ENCODE measurements around the gene GINM1. TPM values are rescaled to one million over a fixed set of nuclear protein-coding genes. Genes with fewer than 3 reads are reported as not detected.

The GINM1 gene, protein sequence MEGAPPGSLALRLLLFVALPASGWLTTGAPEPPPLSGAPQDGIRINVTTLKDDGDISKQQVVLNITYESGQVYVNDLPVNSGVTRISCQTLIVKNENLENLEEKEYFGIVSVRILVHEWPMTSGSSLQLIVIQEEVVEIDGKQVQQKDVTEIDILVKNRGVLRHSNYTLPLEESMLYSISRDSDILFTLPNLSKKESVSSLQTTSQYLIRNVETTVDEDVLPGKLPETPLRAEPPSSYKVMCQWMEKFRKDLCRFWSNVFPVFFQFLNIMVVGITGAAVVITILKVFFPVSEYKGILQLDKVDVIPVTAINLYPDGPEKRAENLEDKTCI
- total RNA-seq (2021; fragmentation: NEBNext Ultra II Directional; extraction: Animal tissue kit (Norgen Biotek cat#: 25700)) (21.6 and 24.0 TPM in 2 replicates), polyA plus RNA-seq (2011; rRNA removed) (4.0 and 5.1 TPM in 2 replicates), polyA minus RNA-seq (2011; rRNA and poly(A)+ RNA removed) (3.6 and 6.8 TPM in 2 replicates)
- 8.3 TPM for polyA plus RNA-seq (2011; cell fraction: cytosol; rRNA removed)
- 6.3 TPM for polyA plus RNA-seq (2011; cell fraction: nucleus; rRNA removed)
- 9.4 to 14.1 TPM (median 9.6 TPM) in 4 replicates for polyA plus RNA-seq (2012, experiment 1 of 2)
- 4.0 TPM for polyA plus RNA-seq (2012, experiment 2 of 2)
- polyA plus RNA-seq (2013, experiment 1 of 2): 40.2 TPM
- 40.6 TPM for polyA plus RNA-seq (2013, experiment 2 of 2)
- 6.2 TPM for polyA minus RNA-seq (2011; cell fraction: cytosol; rRNA and poly(A)+ RNA removed)
- polyA minus RNA-seq (2011; cell fraction: nucleus; rRNA and poly(A)+ RNA removed): 11.6 TPM
- long read RNA-seq, experiment 1, transcript GINM1-201 (8 exons, 2,024 nt): major isoform, 8 of 18 reads
- long read RNA-seq, experiment 1, partial matches to known transcripts: 9 of 18 reads
- long read RNA-seq, experiment 1, other reads (novel, unspliced or antisense): 1 of 18 reads
- long read RNA-seq, experiment 2, partial matches to known transcripts: 2 of 2 reads
- long read RNA-seq, experiment 2, other reads (novel, unspliced or antisense): 0 of 2 reads

DNA sequence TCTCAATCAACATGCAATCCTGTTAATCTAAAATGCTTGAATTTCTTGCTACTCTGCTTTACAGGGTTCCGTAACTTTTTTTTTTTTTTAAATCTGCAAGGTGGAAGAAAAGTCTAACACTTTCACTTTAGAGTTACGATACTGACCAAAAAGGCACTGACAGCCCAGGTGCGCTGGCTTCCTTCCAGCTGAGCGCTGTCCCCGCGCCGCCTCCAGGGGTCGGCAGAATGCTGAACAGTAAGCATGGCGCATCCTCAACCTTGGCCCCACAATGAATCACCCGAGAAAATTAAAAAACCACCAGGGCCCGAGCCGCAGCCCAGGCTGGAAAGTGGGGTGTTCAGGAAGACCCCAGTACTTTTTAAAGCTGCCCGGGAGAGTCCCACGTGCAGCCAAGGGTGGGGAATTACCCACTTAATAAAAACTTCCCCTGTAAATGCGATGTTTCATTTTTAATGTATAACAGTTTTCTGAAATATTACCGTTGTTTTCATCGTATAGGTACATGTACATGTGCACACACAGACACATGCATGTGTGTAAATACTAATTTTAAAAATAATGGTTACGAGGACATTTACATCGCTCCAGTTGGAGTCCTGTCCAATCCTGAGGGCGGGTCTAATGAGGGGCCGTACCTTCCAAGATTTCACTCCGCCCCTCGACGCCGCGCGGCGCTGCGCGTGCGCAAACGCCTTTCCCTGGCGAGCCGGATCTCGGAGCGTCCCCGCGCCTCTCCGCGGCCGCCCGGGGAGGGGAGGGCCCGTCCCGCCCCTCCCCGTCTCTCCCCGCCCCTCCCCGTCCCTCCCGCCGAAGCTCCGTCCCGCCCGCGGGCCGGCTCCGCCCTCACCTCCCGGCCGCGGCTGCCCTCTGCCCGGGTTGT is at the start of gene GINM1:
Gene GINM1, plus strand, starts transcription at position 849 of the 883 bp plus-strand sequence. CDS start 40 bp downstream, outside the sequence.
- H2AFZ ChIP-seq (ENCODE audit: low read length): peak within 1 kb of the TSS; percentile 96
- H3K27me3 ChIP-seq (replicated peaks in 1 of 4; ENCODE audit: control insufficient read depth in 3 of 4, extremely low read depth in 1 of 4, insufficient read depth in 3 of 4, low read length in 3 of 4): no peaks in the 10 kb centered on the region
- no peak within 1 kb of the TSS for H3K23ac ChIP-seq (ENCODE audit: insufficient read length)
- peaks cover 2% of the 10 kb centered on the region; the same call in 1 of the 2 replicates for H3K23me2 ChIP-seq (ENCODE audit: low read depth, low read length)
- peaks cover 6 to 34% of the 10 kb centered on the region in 2 experiments for H3K79me2 ChIP-seq (ENCODE audit: control insufficient read depth in 1 of 2, insufficient read depth in 2 of 2, low read length in 2 of 2)
- H3K4ac ChIP-seq (replicated peaks; ENCODE audit: insufficient read length, low read depth, low read length): no peak within 1 kb of the TSS
- H2AK5ac ChIP-seq (ENCODE audit: low read depth, low read length): no peak within 1 kb of the TSS
- peak within 1 kb of the TSS; percentile 85 for H3K27ac ChIP-seq (ENCODE audit: low read depth, low read length)
- H2BK120ac ChIP-seq (replicated peaks; ENCODE audit: low read depth, low read length): peak within 1 kb of the TSS; percentile 54
- peak within 1 kb of the TSS; percentile 77 for H3K56ac ChIP-seq (replicated peaks; ENCODE audit: insufficient read length, low read depth, low read length)
- no peak for FAIRE-seq
- peak within 1 kb of the TSS; percentile 48 for H4K5ac ChIP-seq (ENCODE audit: insufficient read length, low read depth, low read length)
- H4K8ac ChIP-seq (ENCODE audit: extremely low read depth, insufficient read depth, low read length): peak within 1 kb of the TSS; percentile 99
- peak within 1 kb of the TSS; percentile 83 for H2BK5ac ChIP-seq (ENCODE audit: low read depth, low read length)
- H2BK20ac ChIP-seq (ENCODE audit: low read length): no peak within 1 kb of the TSS
- no peak within 1 kb of the TSS for H3K14ac ChIP-seq (ENCODE audit: insufficient read length)
- H4K91ac ChIP-seq (replicated peaks; ENCODE audit: insufficient read length, low read length): peak within 1 kb of the TSS; percentile 81
- peak within 1 kb of the TSS; percentile 92 to 96 (median 94) for H3K9ac ChIP-seq (replicated peaks in 1 of 4; ENCODE audit: extremely low read depth in 1 of 4, low read depth in 3 of 4, low read length in 3 of 4)
- no peaks in the 10 kb centered on the region; a peak in 1 of 7 replicates for H3K4me1 ChIP-seq (replicated peaks in 1 of 4; ENCODE audit: control insufficient read depth in 3 of 4, insufficient read depth in 4 of 4, low read length in 3 of 4)
- peak within 1 kb of the TSS; percentile 88 to 100 (median 98) for H3K4me3 ChIP-seq (ENCODE audit: extremely low read depth in 1 of 4, insufficient read depth in 2 of 4, low read depth in 3 of 4, low read length in 4 of 4)
- no peaks in the 10 kb centered on the region for H3K79me1 ChIP-seq (ENCODE audit: low read depth, low read length)
- no peaks in the 10 kb centered on the region for H3K9me3 ChIP-seq (ENCODE audit: insufficient read depth in 2 of 2, low read depth in 1 of 2, low read length in 1 of 2)
- POLR2A ChIA-PET (ENCODE audit: partially characterized antibody): interaction anchor here (0.7 to 2.9 kb wide), 9 partner anchors 9 to 184 kb away, joined by 3 to 25 read pairs (median 4); partner anchors contain the start of genes LATS1, PCMT1 and PPIL4
- H2BK15ac ChIP-seq (ENCODE audit: low read length): no peak within 1 kb of the TSS
- CTCF ChIA-PET (ENCODE audit: partially characterized antibody): interaction anchor here (0.7 to 6.5 kb wide), 6 partner anchors 17 to 706 kb away, joined by 3 to 108 read pairs (median 4); partner anchors contain the start of gene PPIL4
- H2BK12ac ChIP-seq (ENCODE audit: low read depth, low read length): peak within 1 kb of the TSS; percentile 94; the same call in 1 of the 2 replicates
- 1% methylated on average over 34 of the region's 59 CpGs; no CpG with 5 or more reads in 1 of the 2 experiments for WGBS, 2 experiments (ENCODE audit: extremely low coverage in 1 of 2, insufficient coverage in 1 of 2, insufficient read length in 1 of 2, insufficient replicate concordance in 2 of 2, low coverage in 1 of 2, low lambda C conversion rate in 2 of 2, missing lambda C conversion rate in 1 of 2)
- peaks cover 0 to 8% of the 10 kb centered on the region in 2 experiments for H4K20me1 ChIP-seq (replicated peaks in 1 of 2; ENCODE audit: control insufficient read depth in 1 of 2, insufficient read depth in 2 of 2, low read length in 2 of 2)
- H3K4me2 ChIP-seq (ENCODE audit: insufficient read depth in 1 of 2, low read depth in 2 of 2, low read length in 2 of 2): peak within 1 kb of the TSS; percentile 71 to 73
- no peaks in the 10 kb centered on the region for H3K36me3 ChIP-seq (ENCODE audit: control insufficient read depth in 2 of 4, insufficient read depth in 4 of 4, low read length in 3 of 4)
- H3K18ac ChIP-seq (ENCODE audit: extremely low read depth, low read length): peak within 1 kb of the TSS; percentile 93
- peak; percentile 80 to 98 for DNase-seq (ENCODE audit: low read depth in 1 of 2, low spot score in 2 of 2)
- no peak for TF ChIP-seq RFX5 (IDR thresholded peaks at IDR 0.05; ENCODE audit: borderline replicate concordance, low read depth, low read length)
- peak; percentile 97 for TF ChIP-seq SAP30 (IDR thresholded peaks at IDR 0.05; ENCODE audit: insufficient read depth, insufficient replicate concordance, low read length)
- TF ChIP-seq TBP (IDR thresholded peaks at IDR 0.05; ENCODE audit: low read depth, low read length): no peak
- TF ChIP-seq CTBP2 (IDR thresholded peaks at IDR 0.05; ENCODE audit: borderline replicate concordance, insufficient read depth, insufficient read length, low read length): no peak
- no peak for TF ChIP-seq GABPA (IDR thresholded peaks at IDR 0.05; ENCODE audit: borderline replicate concordance, insufficient read depth, low read length)

Measured in H1 (cell line).